ENCODE data around the gene SDK1.

Gene SDK1

DNA sequence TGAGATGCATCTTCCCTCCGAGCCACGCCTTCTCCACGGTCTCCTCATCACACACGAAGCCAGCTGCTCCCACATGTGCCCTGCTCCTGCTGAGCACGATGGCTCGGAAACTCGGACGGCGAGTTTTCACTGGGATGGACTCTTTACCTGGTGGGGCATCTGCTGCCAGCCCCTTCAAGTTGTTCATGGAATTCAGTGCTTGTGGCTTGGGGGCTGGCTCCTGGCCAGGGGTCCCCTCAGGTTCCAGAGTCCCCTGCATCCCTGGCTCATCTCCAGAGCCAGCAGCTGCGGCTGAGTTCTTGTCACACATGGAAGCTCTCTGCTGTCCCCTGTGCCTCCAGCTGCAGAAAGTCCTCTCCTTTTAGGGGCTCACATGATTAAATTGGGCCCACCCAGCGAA lies 654.0 kb downstream of the SDK1 start:
- no peaks in the 10 kb centered on the region for H3K9me3 ChIP-seq (ENCODE audit: insufficient read depth, low read depth, low read length)
- H3K79me1 ChIP-seq (ENCODE audit: low read length), result no peaks in the 10 kb centered on the region
- DNase-seq, result no peak
- no peak overlapping the region for H2BK12ac ChIP-seq (ENCODE audit: low read length)
- H4K91ac ChIP-seq (ENCODE audit: low read depth, low read length), result no peak overlapping the region
- no peak overlapping the region for H3K4ac ChIP-seq (ENCODE audit: low read depth, low read length)
- H4K12ac ChIP-seq (ENCODE audit: low read depth, low read length), result no peak overlapping the region
- no peak overlapping the region for H2BK120ac ChIP-seq (ENCODE audit: insufficient read depth, low read length, poor library complexity)
- H3K4me1 ChIP-seq (ENCODE audit: control insufficient read depth in 1 of 2, insufficient read depth in 2 of 2, low read length in 2 of 2), result peaks cover 4% of the 10 kb centered on the region in 2 experiments
- no peaks in the 10 kb centered on the region for H3K27me3 ChIP-seq (ENCODE audit: insufficient read depth, low read length)
- no peak overlapping the region for H3K27ac ChIP-seq (ENCODE audit: low read depth, low read length)
- H4K8ac ChIP-seq (ENCODE audit: low read depth, low read length), result no peak overlapping the region
- H3K9ac ChIP-seq (ENCODE audit: low read length), result no peak overlapping the region
- no peak overlapping the region for H2AFZ ChIP-seq (ENCODE audit: insufficient read depth, low read length, poor library complexity)
- WGBS (ENCODE audit: extremely low coverage, insufficient coverage, insufficient read length), result no CpG with 5 or more reads among the region's 11 CpGs
- H3K36me3 ChIP-seq (ENCODE audit: control insufficient read depth in 1 of 2, insufficient read depth in 2 of 2, low read length in 2 of 2), result peaks cover 21 to 34% of the 10 kb centered on the region in 2 experiments
- no peak overlapping the region for H2BK5ac ChIP-seq (ENCODE audit: low read depth, low read length, poor library complexity)
- H3K4me3 ChIP-seq (ENCODE audit: low read depth, low read length), result no peak overlapping the region
- H3K79me2 ChIP-seq (ENCODE audit: control insufficient read depth, insufficient read depth, low read length, poor library complexity), result no peaks in the 10 kb centered on the region
- H3K18ac ChIP-seq (ENCODE audit: low read length), result no peak overlapping the region
- H3K4me2 ChIP-seq (ENCODE audit: low read length), result no peak overlapping the region
- no peak overlapping the region for H3K23ac ChIP-seq (ENCODE audit: low read length)
- H3K14ac ChIP-seq (ENCODE audit: low read length), result no peak overlapping the region
- no peak overlapping the region for H2AK5ac ChIP-seq (ENCODE audit: low read length)

DNA sequence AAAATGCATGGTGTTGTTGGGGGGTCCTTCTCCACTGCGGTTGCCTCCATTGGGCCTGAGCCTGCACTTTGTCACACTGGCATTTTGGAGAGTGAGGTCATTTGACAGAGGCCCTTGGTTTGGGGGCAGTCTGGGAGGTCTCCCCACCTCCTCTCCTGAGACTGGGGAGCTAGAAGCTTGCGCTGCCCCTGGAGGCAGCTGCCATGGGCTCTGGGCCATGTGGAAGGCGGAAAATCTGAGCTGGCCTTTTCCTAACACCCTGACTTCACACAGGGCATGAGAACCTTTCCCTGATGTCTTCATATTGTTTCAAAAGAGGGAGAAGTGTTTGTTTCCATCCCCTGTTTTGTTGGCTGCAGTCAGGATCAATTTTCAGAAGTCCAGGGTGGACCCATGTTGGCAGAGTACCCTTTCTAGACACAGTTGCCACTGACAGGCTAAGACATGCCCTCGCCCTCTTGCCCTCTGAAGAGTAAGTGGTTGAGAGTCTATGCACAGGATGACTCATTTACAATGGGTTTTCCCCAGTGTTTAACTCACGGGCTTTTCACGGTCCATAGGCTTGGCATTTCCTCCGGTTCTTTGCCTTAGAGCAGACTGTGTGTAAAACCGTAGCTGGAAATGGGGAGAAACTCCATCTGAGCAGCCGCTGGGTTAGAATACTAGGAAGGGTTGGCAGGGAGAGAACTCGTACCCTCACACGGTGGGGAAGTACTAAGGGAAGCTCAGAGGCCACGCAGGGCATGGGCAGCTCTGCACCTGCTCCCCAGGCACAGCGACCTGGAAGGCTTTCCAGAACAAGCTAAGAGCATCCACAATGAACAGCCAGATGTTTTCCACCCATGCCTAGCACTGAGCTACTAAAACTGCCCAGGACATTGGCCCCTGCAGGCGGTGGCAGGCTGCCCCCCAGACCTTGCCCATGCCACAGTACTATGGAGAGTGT lies 655.0 kb downstream of the SDK1 start:
- no peak for DNase-seq
- Histone ChIP-seq H3K27me3 (ENCODE audit: insufficient read depth, low read length) (no peaks in the 10 kb centered on the region), H3K4me2 (ENCODE audit: low read length) (no peak overlapping the region), H3K27ac (ENCODE audit: low read depth, low read length) (no peak overlapping the region), H3K4me3 (ENCODE audit: low read depth, low read length) (no peak overlapping the region), H3K79me1 (ENCODE audit: low read length) (no peaks in the 10 kb centered on the region), H3K23ac (ENCODE audit: low read length) (no peak overlapping the region), H2AFZ (ENCODE audit: insufficient read depth, low read length, poor library complexity) (no peak overlapping the region), H4K8ac (ENCODE audit: low read depth, low read length) (no peak overlapping the region), H3K79me2 (ENCODE audit: control insufficient read depth, insufficient read depth, low read length, poor library complexity) (no peaks in the 10 kb centered on the region), H3K36me3 (ENCODE audit: control insufficient read depth in 1 of 2, insufficient read depth in 2 of 2, low read length in 2 of 2) (peaks cover 22 to 35% of the 10 kb centered on the region in 2 experiments), H4K91ac (ENCODE audit: low read depth, low read length) (no peak overlapping the region), H3K9me3 (ENCODE audit: insufficient read depth, low read depth, low read length) (no peaks in the 10 kb centered on the region), H4K12ac (ENCODE audit: low read depth, low read length) (no peak overlapping the region), H2BK5ac (ENCODE audit: low read depth, low read length, poor library complexity) (no peak overlapping the region), H2AK5ac (ENCODE audit: low read length) (no peak overlapping the region), H3K14ac (ENCODE audit: low read length) (no peak overlapping the region), H3K18ac (ENCODE audit: low read length) (no peak overlapping the region), H3K4ac (ENCODE audit: low read depth, low read length) (no peak overlapping the region), H2BK12ac (ENCODE audit: low read length) (no peak overlapping the region), H3K4me1 (ENCODE audit: control insufficient read depth in 1 of 2, insufficient read depth in 2 of 2, low read length in 2 of 2) (peaks cover 4% of the 10 kb centered on the region in 2 experiments), H2BK120ac (ENCODE audit: insufficient read depth, low read length, poor library complexity) (no peak overlapping the region), H3K9ac (ENCODE audit: low read length) (no peak overlapping the region)
- WGBS (ENCODE audit: extremely low coverage, insufficient coverage, insufficient read length), result no CpG with 5 or more reads among the region's 14 CpGs

DNA sequence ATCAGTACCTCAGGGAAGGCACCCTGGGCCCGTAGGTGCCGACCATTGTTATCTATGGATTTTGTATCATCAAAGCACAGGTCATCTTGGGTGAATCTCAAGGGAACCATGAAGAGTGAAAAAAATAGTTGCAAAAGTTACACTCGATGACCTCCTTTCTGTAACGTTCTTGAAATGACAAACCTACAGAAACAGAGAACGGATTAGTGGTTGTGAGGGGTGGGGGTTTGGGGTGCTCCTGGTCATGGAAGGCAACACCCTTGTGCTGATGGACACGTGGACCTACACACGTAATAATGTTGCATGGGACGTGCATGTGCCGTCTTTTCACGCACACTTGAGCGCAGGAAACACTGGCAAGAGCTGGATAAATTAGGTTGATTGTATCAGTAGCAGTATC lies 655.9 kb downstream of the SDK1 start:
- no peaks in the 10 kb centered on the region for H3K79me2 ChIP-seq (ENCODE audit: control insufficient read depth, insufficient read depth, low read length, poor library complexity)
- no peaks in the 10 kb centered on the region for H3K27me3 ChIP-seq (ENCODE audit: insufficient read depth, low read length)
- no peak overlapping the region for H3K23ac ChIP-seq (ENCODE audit: low read length)
- H4K91ac ChIP-seq (ENCODE audit: low read depth, low read length), result no peak overlapping the region
- no CpG with 5 or more reads among the region's 11 CpGs for WGBS (ENCODE audit: extremely low coverage, insufficient coverage, insufficient read length)
- no peak overlapping the region for H4K12ac ChIP-seq (ENCODE audit: low read depth, low read length)
- H3K79me1 ChIP-seq (ENCODE audit: low read length), result no peaks in the 10 kb centered on the region
- H2BK12ac ChIP-seq (ENCODE audit: low read length), result no peak overlapping the region
- no peak overlapping the region for H2AK5ac ChIP-seq (ENCODE audit: low read length)
- no peak overlapping the region for H2BK120ac ChIP-seq (ENCODE audit: insufficient read depth, low read length, poor library complexity)
- no peak overlapping the region for H2AFZ ChIP-seq (ENCODE audit: insufficient read depth, low read length, poor library complexity)
- H3K4me1 ChIP-seq (ENCODE audit: control insufficient read depth in 1 of 2, insufficient read depth in 2 of 2, low read length in 2 of 2), result peaks cover 4% of the 10 kb centered on the region in 2 experiments
- no peaks in the 10 kb centered on the region for H3K9me3 ChIP-seq (ENCODE audit: insufficient read depth, low read depth, low read length)
- H4K8ac ChIP-seq (ENCODE audit: low read depth, low read length), result no peak overlapping the region
- no peak overlapping the region for H3K4me3 ChIP-seq (ENCODE audit: low read depth, low read length)
- no peak overlapping the region for H3K9ac ChIP-seq (ENCODE audit: low read length)
- no peak overlapping the region for H3K4ac ChIP-seq (ENCODE audit: low read depth, low read length)
- H3K14ac ChIP-seq (ENCODE audit: low read length), result no peak overlapping the region
- H2BK5ac ChIP-seq (ENCODE audit: low read depth, low read length, poor library complexity), result no peak overlapping the region
- H3K18ac ChIP-seq (ENCODE audit: low read length), result no peak overlapping the region
- peaks cover 17 to 34% of the 10 kb centered on the region in 2 experiments for H3K36me3 ChIP-seq (ENCODE audit: control insufficient read depth in 1 of 2, insufficient read depth in 2 of 2, low read length in 2 of 2)
- H3K4me2 ChIP-seq (ENCODE audit: low read length), result no peak overlapping the region
- H3K27ac ChIP-seq (ENCODE audit: low read depth, low read length), result no peak overlapping the region
- no peak for DNase-seq

DNA sequence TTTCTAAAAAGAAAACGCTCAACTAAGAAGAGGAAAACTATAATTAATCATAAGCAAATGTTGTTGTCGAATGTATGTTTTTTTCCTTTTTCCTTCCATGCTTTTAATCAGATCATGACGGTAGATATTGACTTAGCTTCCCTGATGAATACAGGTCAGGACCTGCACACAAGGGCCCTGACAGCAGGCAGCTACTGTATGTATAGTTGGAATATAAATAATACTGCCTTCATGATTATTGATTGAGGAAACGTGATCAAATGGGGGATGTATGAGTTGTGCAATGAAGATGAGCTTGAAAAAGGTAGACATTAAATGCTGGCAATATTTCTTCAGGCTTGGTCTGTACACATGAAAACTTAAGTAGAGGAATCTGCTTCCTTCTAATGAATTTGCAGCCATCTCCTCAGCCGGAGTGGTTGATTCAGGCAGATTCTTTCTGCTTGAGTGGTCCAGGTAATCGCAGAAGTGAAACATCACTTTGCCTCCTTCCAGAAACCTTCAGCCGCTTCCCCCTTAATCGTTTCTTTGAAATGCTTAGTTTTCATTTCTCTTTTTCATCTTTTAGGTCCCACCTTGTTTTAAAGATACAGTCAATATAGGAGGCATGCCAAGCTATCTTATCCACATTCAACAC lies 656.5 kb downstream of the SDK1 start:
- no peak overlapping the region for H3K9ac ChIP-seq (ENCODE audit: low read length)
- H3K4me2 ChIP-seq (ENCODE audit: low read length), result no peak overlapping the region
- H3K79me2 ChIP-seq (ENCODE audit: control insufficient read depth, insufficient read depth, low read length, poor library complexity), result no peaks in the 10 kb centered on the region
- peaks cover 4% of the 10 kb centered on the region in 2 experiments for H3K4me1 ChIP-seq (ENCODE audit: control insufficient read depth in 1 of 2, insufficient read depth in 2 of 2, low read length in 2 of 2)
- DNase-seq, result no peak
- no peak overlapping the region for H3K14ac ChIP-seq (ENCODE audit: low read length)
- H3K9me3 ChIP-seq (ENCODE audit: insufficient read depth, low read depth, low read length), result no peaks in the 10 kb centered on the region
- H2BK5ac ChIP-seq (ENCODE audit: low read depth, low read length, poor library complexity), result no peak overlapping the region
- H2BK12ac ChIP-seq (ENCODE audit: low read length), result no peak overlapping the region
- no peak overlapping the region for H2AFZ ChIP-seq (ENCODE audit: insufficient read depth, low read length, poor library complexity)
- H3K79me1 ChIP-seq (ENCODE audit: low read length), result no peaks in the 10 kb centered on the region
- H3K27ac ChIP-seq (ENCODE audit: low read depth, low read length), result no peak overlapping the region
- H3K27me3 ChIP-seq (ENCODE audit: insufficient read depth, low read length), result no peaks in the 10 kb centered on the region
- no peak overlapping the region for H3K4me3 ChIP-seq (ENCODE audit: low read depth, low read length)
- H2BK120ac ChIP-seq (ENCODE audit: insufficient read depth, low read length, poor library complexity), result no peak overlapping the region
- no CpG with 5 or more reads among the region's 8 CpGs for WGBS (ENCODE audit: extremely low coverage, insufficient coverage, insufficient read length)
- no peak overlapping the region for H4K8ac ChIP-seq (ENCODE audit: low read depth, low read length)
- H2AK5ac ChIP-seq (ENCODE audit: low read length), result no peak overlapping the region
- peaks cover 23 to 37% of the 10 kb centered on the region in 2 experiments for H3K36me3 ChIP-seq (ENCODE audit: control insufficient read depth in 1 of 2, insufficient read depth in 2 of 2, low read length in 2 of 2)
- H3K18ac ChIP-seq (ENCODE audit: low read length), result no peak overlapping the region
- no peak overlapping the region for H3K4ac ChIP-seq (ENCODE audit: low read depth, low read length)
- H3K23ac ChIP-seq (ENCODE audit: low read length), result no peak overlapping the region
- H4K91ac ChIP-seq (ENCODE audit: low read depth, low read length), result no peak overlapping the region
- H4K12ac ChIP-seq (ENCODE audit: low read depth, low read length), result no peak overlapping the region

All from trophoblast cell (in vitro differentiated cells and primary cell).